Trophoblast cell (in vitro differentiated cells and primary cell): Measurements from ENCODE around the gene MLC1.
"Not testable (repeated sequence)": the region's sequence is repeated elsewhere in the genome, so short reads cannot be mapped to it uniquely, and the experiment has no call there.

Source experiments
- DNase-seq, 2 donors: peaks; one replicate each; pipeline ENCODE4 v3.0.0-alpha.2; 2016
- H2AFZ ChIP-seq: 2 replicates; pipeline ENCODE4 v1.6.1; 2013; ENCODE audit warnings: low read length, moderate library complexity, mild to moderate bottlenecking; ENCODE audit not compliant: insufficient read depth, poor library complexity
- H2AK5ac ChIP-seq: 2 replicates; pipeline ENCODE4 v1.6.1; 2013; ENCODE audit warnings: mild to moderate bottlenecking, low read length
- H2BK120ac ChIP-seq: 2 replicates; pipeline ENCODE4 v1.6.1; 2013; ENCODE audit warnings: low read length, mild to moderate bottlenecking, moderate library complexity; ENCODE audit not compliant: insufficient read depth, poor library complexity
- H2BK12ac ChIP-seq: 2 replicates; pipeline ENCODE4 v1.6.1; 2013; ENCODE audit warnings: mild to moderate bottlenecking, low read length, moderate library complexity
- H2BK5ac ChIP-seq: 2 replicates; pipeline ENCODE4 v1.6.1; 2013; ENCODE audit warnings: low read length, low read depth, moderate library complexity, mild to moderate bottlenecking; ENCODE audit not compliant: poor library complexity
- H3K14ac ChIP-seq: 2 replicates; pipeline ENCODE4 v1.6.1; 2013; ENCODE audit warnings: mild to moderate bottlenecking, low read length
- H3K18ac ChIP-seq: 2 replicates; pipeline ENCODE4 v1.6.1; 2013; ENCODE audit warnings: mild to moderate bottlenecking, low read length
- H3K23ac ChIP-seq: 2 replicates; pipeline ENCODE4 v1.6.1; 2013; ENCODE audit warnings: low read length
- H3K27ac ChIP-seq: 2 replicates; pipeline ENCODE4 v1.5.1; 2013; ENCODE audit warnings: low read depth, mild to moderate bottlenecking, inconsistent platforms, low read length, moderate library complexity
- H3K27me3 ChIP-seq: 2 replicates; pipeline ENCODE4 v1.6.1; 2013; ENCODE audit warnings: inconsistent platforms, mild to moderate bottlenecking, low read length, moderate library complexity; ENCODE audit not compliant: insufficient read depth
- H3K36me3 ChIP-seq, 2 experiments: 1 replicate in 1 of 2; 2 replicates in 1 of 2; pipeline ENCODE4 v1.6.1; 2013; ENCODE audit warnings: low read length in 2 of 2, mild to moderate bottlenecking in 2 of 2, moderate library complexity in 1 of 2; ENCODE audit not compliant: insufficient read depth in 2 of 2, control insufficient read depth in 1 of 2
- H3K4ac ChIP-seq: 2 replicates; pipeline ENCODE4 v1.6.1; 2013; ENCODE audit warnings: low read depth, mild to moderate bottlenecking, low read length, moderate library complexity
- H3K4me1 ChIP-seq, 2 experiments: 1 replicate in 1 of 2; 2 replicates in 1 of 2; pipeline ENCODE4 v1.6.1; 2013; ENCODE audit warnings: low read length in 2 of 2, mild to moderate bottlenecking in 2 of 2, moderate library complexity in 1 of 2; ENCODE audit not compliant: insufficient read depth in 2 of 2, control insufficient read depth in 1 of 2
- H3K4me2 ChIP-seq: 2 replicates; pipeline ENCODE4 v1.6.1; 2013; ENCODE audit warnings: inconsistent platforms, mild to moderate bottlenecking, low read length, moderate library complexity
- H3K4me3 ChIP-seq: 2 replicates; pipeline ENCODE4 v1.5.1; 2013; ENCODE audit warnings: mild to moderate bottlenecking, low read depth, low read length, inconsistent platforms
- H3K79me1 ChIP-seq: one replicate; pipeline ENCODE4 v1.6.1; 2013; ENCODE audit warnings: low read length
- H3K79me2 ChIP-seq: 2 replicates; pipeline ENCODE4 v1.6.1; 2013; ENCODE audit warnings: low read length, mild to moderate bottlenecking; ENCODE audit not compliant: control insufficient read depth, insufficient read depth, poor library complexity
- H3K9ac ChIP-seq: 2 replicates; pipeline ENCODE4 v1.6.1; 2013; ENCODE audit warnings: mild to moderate bottlenecking, low read length
- H3K9me3 ChIP-seq: 2 replicates; pipeline ENCODE4 v1.6.1; 2013; ENCODE audit warnings: low read depth, mild to moderate bottlenecking, control low read depth, inconsistent platforms, low read length; ENCODE audit not compliant: insufficient read depth
- H4K12ac ChIP-seq: 2 replicates; pipeline ENCODE4 v1.6.1; 2013; ENCODE audit warnings: low read depth, mild to moderate bottlenecking, low read length, moderate library complexity
- H4K8ac ChIP-seq: 2 replicates; pipeline ENCODE4 v1.6.1; 2013; ENCODE audit warnings: low read depth, mild to moderate bottlenecking, low read length, moderate library complexity
- H4K91ac ChIP-seq: one replicate; pipeline ENCODE4 v1.6.1; 2013; ENCODE audit warnings: low read depth, mild to moderate bottlenecking, low read length, moderate library complexity
- WGBS: extraction: QIAGEN DNeasy Blood & Tissue Kit; methylation state at CpG from one replicate; pipeline ENCODE4 v1.1.7; 2013; ENCODE audit warnings: missing lambda C conversion rate; ENCODE audit not compliant: insufficient read length, insufficient coverage; ENCODE audit errors: extremely low coverage; 5-methylcytosine and 5-hydroxymethylcytosine counted together

The MLC1 gene

GRCh38 chr22:50087646-50088045, 2.4 kb upstream of the MLC1 start:
- no peak for DNase-seq
- Histone ChIP-seq H4K8ac (no peak overlapping the region), H3K9ac (no peak overlapping the region), H4K91ac (no peak overlapping the region), H3K27ac (no peak overlapping the region), H3K23ac (no peak overlapping the region), H2AFZ (no peak overlapping the region), H3K9me3 (peaks cover 14% of the 10 kb centered on the region), H3K4me3 (no peak overlapping the region), H2BK12ac (no peak overlapping the region), H3K79me2 (no peaks in the 10 kb centered on the region), H3K4me2 (no peak overlapping the region), H3K79me1 (peaks cover 4% of the 10 kb centered on the region), H3K18ac (no peak overlapping the region), H3K4me1 (peaks cover 13 to 16% of the 10 kb centered on the region in 2 experiments), H4K12ac (no peak overlapping the region), H3K14ac (no peak overlapping the region), H2AK5ac (no peak overlapping the region), H2BK120ac (no peak overlapping the region), H3K4ac (no peak overlapping the region), H2BK5ac (no peak overlapping the region), H3K27me3 (no peaks in the 10 kb centered on the region), H3K36me3 (no peaks in the 10 kb centered on the region)
- WGBS, result no CpG with 5 or more reads among the region's 12 CpGs

GRCh38 chr22:50086975-50087374, 1.7 kb upstream of the MLC1 start:
- H3K79me1 ChIP-seq, H2BK5ac ChIP-seq, H2AK5ac ChIP-seq, H3K14ac ChIP-seq, H3K27ac ChIP-seq, H3K27me3 ChIP-seq, H3K79me2 ChIP-seq, H3K4me2 ChIP-seq, H3K9ac ChIP-seq, H4K8ac ChIP-seq, H2BK120ac ChIP-seq, DNase-seq, H3K4me3 ChIP-seq, H3K23ac ChIP-seq, H2AFZ ChIP-seq, H4K12ac ChIP-seq, H3K18ac ChIP-seq, H2BK12ac ChIP-seq, H3K36me3 ChIP-seq, H3K4ac ChIP-seq, H4K91ac ChIP-seq: not testable (repeated sequence)
- H3K9me3 ChIP-seq, result peaks cover 14% of the 10 kb centered on the region
- H3K4me1 ChIP-seq, result peaks cover 18 to 20% of the 10 kb centered on the region in 2 experiments
- WGBS, result no CpG with 5 or more reads among the region's 4 CpGs

- Histone ChIP-seq H3K23ac (no peak overlapping the region), H3K79me2 (no peaks in the 10 kb centered on the region), H3K79me1 (peaks cover 8% of the 10 kb centered on the region), H3K18ac (no peak overlapping the region), H4K91ac (no peak overlapping the region), H3K9me3 (peaks cover 14% of the 10 kb centered on the region), H3K4me2 (no peak overlapping the region), H3K14ac (no peak overlapping the region), H4K8ac (no peak overlapping the region), H3K4me3 (no peak overlapping the region), H2BK120ac (no peak overlapping the region), H3K27ac (no peak overlapping the region), H3K27me3 (no peaks in the 10 kb centered on the region), H3K36me3 (no peaks in the 10 kb centered on the region), H2AK5ac (no peak overlapping the region), H3K9ac (no peak overlapping the region), H2BK12ac (no peak overlapping the region), H4K12ac (no peak overlapping the region), H3K4ac (no peak overlapping the region), H2BK5ac (no peak overlapping the region), H2AFZ (no peak overlapping the region), H3K4me1 (peaks cover 18 to 20% of the 10 kb centered on the region in 2 experiments)
- no peak for DNase-seq
- no CpG with 5 or more reads among the region's 5 CpGs for WGBS
These were observed 1.3 kb upstream of the MLC1 start for GRCh38 chr22:50086526-50086925.

- H3K14ac ChIP-seq, result no peak overlapping the region
- H3K9me3 ChIP-seq, result peaks cover 6% of the 10 kb centered on the region
- H4K91ac ChIP-seq, result peak overlapping the region; percentile 17
- H3K9ac ChIP-seq, result no peak overlapping the region
- no peak overlapping the region for H2AFZ ChIP-seq
- WGBS, result no CpG with 5 or more reads among the region's 16 CpGs
- H3K18ac ChIP-seq, result no peak overlapping the region
- H3K23ac ChIP-seq, result no peak overlapping the region
- H3K4ac ChIP-seq, result no peak overlapping the region
- H2BK5ac ChIP-seq, result no peak overlapping the region
- no peak overlapping the region for H4K8ac ChIP-seq
- DNase-seq, result no peak
- H3K79me1 ChIP-seq, result peaks cover 8% of the 10 kb centered on the region
- H3K36me3 ChIP-seq, result no peaks in the 10 kb centered on the region
- no peak overlapping the region for H2BK12ac ChIP-seq
- no peak overlapping the region for H3K27ac ChIP-seq
- peak overlapping the region; percentile 11 for H2AK5ac ChIP-seq
- H3K79me2 ChIP-seq, result no peaks in the 10 kb centered on the region
- H4K12ac ChIP-seq, result no peak overlapping the region
- no peak overlapping the region for H2BK120ac ChIP-seq
- peaks cover 18 to 20% of the 10 kb centered on the region in 2 experiments for H3K4me1 ChIP-seq
- H3K27me3 ChIP-seq, result no peaks in the 10 kb centered on the region
- H3K4me2 ChIP-seq, result no peak overlapping the region
- no peak overlapping the region for H3K4me3 ChIP-seq
These were observed 608 bp downstream of the MLC1 start for GRCh38 chr22:50084614-50085021.
